GM18502 (cell line): ENCODE measurements around the gene CACFD1.

ENCODE experiments used
- ATAC-seq: cut with Tn5 transposase; IDR thresholded peaks from one replicate; pipeline ENCODE4 v1.9.1; 2021; ENCODE audit warnings: mild to moderate bottlenecking; ENCODE audit not compliant: unreplicated experiment, poor library complexity

Gene CACFD1

GRCh38 chr9:133477461-133477860, 17.7 kb downstream of the CACFD1 start:
- no peak for ATAC-seq

- ATAC-seq = peak; percentile 46
Measured at GRCh38 chr9:133477992-133478850, 18.4 kb downstream of the CACFD1 start.

- ATAC-seq = peak; percentile 90
Measured at GRCh38 chr9:133478851-133479711, 19.3 kb downstream of the CACFD1 start, which contains the start of gene SLC2A6. SLC2A6 (minus strand) TSS chr9:133479099; CDS start chr9:133479059, 40 bp downstream.

GRCh38 chr9:133483611-133484010, 23.8 kb downstream of the CACFD1 start:
- ATAC-seq = no peak

- ATAC-seq = no peak
Measured at GRCh38 chr9:133484671-133485437, 25.1 kb downstream of the CACFD1 start.

- ATAC-seq = no peak
Measured at GRCh38 chr9:133485531-133486260, 25.9 kb downstream of the CACFD1 start.

GRCh38 chr9:133487331-133487725, 27.6 kb downstream of the CACFD1 start:
- ATAC-seq = no peak

GRCh38 chr9:133488686-133489252, 29.0 kb downstream of the CACFD1 start:
- no peak for ATAC-seq

- no peak for ATAC-seq
Measured at GRCh38 chr9:133489253-133490190, 29.7 kb downstream of the CACFD1 start.

- no peak for ATAC-seq
Measured at GRCh38 chr9:133490201-133490681, 30.5 kb downstream of the CACFD1 start.

GRCh38 chr9:133490865-133491655, 31.3 kb downstream of the CACFD1 start:
- no peak for ATAC-seq

GRCh38 chr9:133491656-133491925, 31.8 kb downstream of the CACFD1 start:
- ATAC-seq = no peak

- no peak for ATAC-seq
Measured at GRCh38 chr9:133492061-133493021, 32.6 kb downstream of the CACFD1 start.

- ATAC-seq = no peak
Measured at GRCh38 chr9:133493428-133493827, 33.6 kb downstream of the CACFD1 start.

GRCh38 chr9:133493845-133494540, 34.2 kb downstream of the CACFD1 start:
- no peak for ATAC-seq
